H9 (cell line): Measurements from ENCODE around the gene PAK6. TPM values are rescaled to one million over a fixed set of nuclear protein-coding genes. Genes with fewer than 3 reads are reported as not detected.

Source experiments
- DNase-seq: peaks from one replicate; pipeline ENCODE4 v3.0.0-alpha.2; 2017
- H2AFZ ChIP-seq: one replicate; pipeline ENCODE4 v1.6.1; 2013; ENCODE audit warnings: mild to moderate bottlenecking, low read length, control low read depth, moderate library complexity
- H2AK5ac ChIP-seq: 2 replicates; pipeline ENCODE4 v1.6.1; 2013; ENCODE audit warnings: low read length, control low read depth, mixed read lengths; ENCODE audit not compliant: insufficient read length
- H2BK120ac ChIP-seq: one replicate; pipeline ENCODE4 v1.6.1; 2013; ENCODE audit warnings: low read depth, mild to moderate bottlenecking, low read length, control low read depth, inconsistent platforms; ENCODE audit not compliant: poor library complexity, severe bottlenecking
- H2BK12ac ChIP-seq: 2 replicates; pipeline ENCODE4 v1.6.1; 2013; ENCODE audit warnings: low read length, control low read depth, mixed read lengths, low read depth; ENCODE audit not compliant: insufficient read length
- H2BK15ac ChIP-seq: 2 replicates; pipeline ENCODE4 v1.6.1; 2013; ENCODE audit warnings: low read depth, low read length, control low read depth
- H2BK20ac ChIP-seq: one replicate; pipeline ENCODE4 v1.6.1; 2013; ENCODE audit warnings: low read depth, mild to moderate bottlenecking, low read length, control low read depth, inconsistent platforms; ENCODE audit not compliant: poor library complexity, severe bottlenecking
- H2BK5ac ChIP-seq: 2 replicates; pipeline ENCODE4 v1.6.1; 2013; ENCODE audit warnings: low read length, control low read depth, mixed read lengths; ENCODE audit not compliant: insufficient read length
- H3K14ac ChIP-seq: 2 replicates; pipeline ENCODE4 v1.6.1; 2013; ENCODE audit warnings: low read length, control low read depth; ENCODE audit not compliant: insufficient read depth
- H3K18ac ChIP-seq: 2 replicates; pipeline ENCODE4 v1.6.1; 2013; ENCODE audit warnings: low read depth, mild to moderate bottlenecking, mixed read lengths, low read length, control low read depth; ENCODE audit not compliant: insufficient read length
- H3K23ac ChIP-seq: 2 replicates; pipeline ENCODE4 v1.6.1; 2013; ENCODE audit warnings: low read length, control low read depth, mixed read lengths, low read depth; ENCODE audit not compliant: insufficient read length
- H3K23me2 ChIP-seq: 2 replicates; pipeline ENCODE4 v1.6.1; 2013; ENCODE audit warnings: low read depth, mild to moderate bottlenecking, mixed read lengths, low read length, control low read depth; ENCODE audit not compliant: insufficient read length, poor library complexity, severe bottlenecking
- H3K27ac ChIP-seq: 2 replicates; pipeline ENCODE4 v1.5.1; 2013; ENCODE audit warnings: low read length, control low read depth, mixed read lengths, low read depth; ENCODE audit not compliant: insufficient read length
- H3K27me3 ChIP-seq: 2 replicates; pipeline ENCODE4 v1.6.1; 2013; ENCODE audit warnings: low read length, control low read depth, inconsistent platforms; ENCODE audit not compliant: insufficient read depth
- H3K4ac ChIP-seq: 2 replicates; pipeline ENCODE4 v1.6.1; 2013; ENCODE audit warnings: low read depth, mild to moderate bottlenecking, control low read depth, inconsistent platforms, low read length, moderate library complexity
- H3K4me1 ChIP-seq: 2 replicates; pipeline ENCODE4 v1.6.1; 2013; ENCODE audit warnings: low read length, control low read depth, inconsistent platforms; ENCODE audit not compliant: insufficient read depth
- H3K4me2 ChIP-seq: 2 replicates; pipeline ENCODE4 v1.6.1; 2013; ENCODE audit warnings: low read length, control low read depth, mixed read lengths; ENCODE audit not compliant: insufficient read length, insufficient read depth
- H3K56ac ChIP-seq: 2 replicates; pipeline ENCODE4 v1.6.1; 2013; ENCODE audit warnings: low read depth, mild to moderate bottlenecking, mixed read lengths, low read length, control low read depth; ENCODE audit not compliant: insufficient read length
- H3K79me1 ChIP-seq: 2 replicates; pipeline ENCODE4 v1.6.1; 2013; ENCODE audit warnings: low read depth, mild to moderate bottlenecking, moderate library complexity, low read length, control low read depth, inconsistent platforms; ENCODE audit not compliant: insufficient read depth, poor library complexity, severe bottlenecking
- H3K79me2 ChIP-seq: 2 replicates; pipeline ENCODE4 v1.6.1; 2013; ENCODE audit warnings: low read length, control low read depth, inconsistent platforms; ENCODE audit not compliant: insufficient read depth
- H3K9ac ChIP-seq: 2 replicates; pipeline ENCODE4 v1.6.1; 2013; ENCODE audit warnings: low read length, control low read depth, mixed read lengths; ENCODE audit not compliant: insufficient read length; ENCODE audit errors: extremely low read depth
- H3K9me3 ChIP-seq: one replicate; pipeline ENCODE4 v1.6.1; 2013; ENCODE audit warnings: low read depth, low read length, inconsistent platforms; ENCODE audit not compliant: control insufficient read depth
- H3T11ph ChIP-seq: one replicate; pipeline ENCODE4 v1.6.1; 2013; ENCODE audit warnings: mild to moderate bottlenecking, low read length, control low read depth, inconsistent platforms
- H4K20me1 ChIP-seq: one replicate; pipeline ENCODE4 v1.6.1; 2013; ENCODE audit not compliant: control insufficient read depth, insufficient read length, insufficient read depth
- H4K5ac ChIP-seq: 2 replicates; pipeline ENCODE4 v1.6.1; 2013; ENCODE audit warnings: low read depth, mild to moderate bottlenecking, mixed read lengths, low read length, control low read depth; ENCODE audit not compliant: insufficient read length
- H4K8ac ChIP-seq: replicated peaks from 2 replicates; pipeline ENCODE4 v1.6.1; 2013; ENCODE audit warnings: low read length, control low read depth, mixed read lengths, low read depth; ENCODE audit not compliant: insufficient read length
- H4K91ac ChIP-seq: 2 replicates; pipeline ENCODE4 v1.6.1; 2013; ENCODE audit warnings: low read depth, mild to moderate bottlenecking, moderate library complexity, mixed read lengths, low read length, control low read depth; ENCODE audit not compliant: insufficient read length
- H3K27ac Mint-ChIP-seq, 3 experiments: 2 replicates in 2 of 3; 3 replicates in 1 of 3; pipeline ENCODE4 v1.8.0; 2020 to 2021; ENCODE audit warnings: mixed read lengths in 3 of 3, mild to moderate bottlenecking in 1 of 3, moderate library complexity in 1 of 3
- H3K27me3 Mint-ChIP-seq: 2 replicates; pipeline ENCODE4 v1.8.0; 2021; ENCODE audit warnings: low read depth, mild to moderate bottlenecking, moderate library complexity, mixed read lengths
- H3K36me3 Mint-ChIP-seq, 3 experiments: 2 replicates in 2 of 3; 3 replicates in 1 of 3; pipeline ENCODE4 v1.8.0; 2020 to 2021; ENCODE audit warnings: low read depth in 3 of 3, mixed read lengths in 3 of 3; ENCODE audit not compliant: insufficient read depth in 1 of 3
- H3K4me1 Mint-ChIP-seq, 2 experiments: 2 replicates each; pipeline ENCODE4 v1.8.0; 2020; ENCODE audit warnings: mixed read lengths in 2 of 2
- H3K4me3 Mint-ChIP-seq, 2 experiments: 2 replicates in 1 of 2; 3 replicates in 1 of 2; pipeline ENCODE4 v1.8.0; 2020 to 2021; ENCODE audit warnings: mild to moderate bottlenecking in 2 of 2, mixed read lengths in 2 of 2, moderate library complexity in 1 of 2
- H3K9me3 Mint-ChIP-seq, 2 experiments: 2 replicates in 1 of 2; 3 replicates in 1 of 2; pipeline ENCODE4 v1.8.0; 2020; ENCODE audit warnings: mild to moderate bottlenecking in 2 of 2, mixed read lengths in 2 of 2, moderate library complexity in 1 of 2
- WGBS: extraction: QIAGEN DNeasy Blood & Tissue Kit; methylation state at CpG from one replicate; pipeline ENCODE4 v1.1.7; 2013; ENCODE audit warnings: missing lambda C conversion rate, low lambda C conversion rate, mixed read lengths; ENCODE audit not compliant: insufficient read length; ENCODE audit errors: extremely low coverage; 5-methylcytosine and 5-hydroxymethylcytosine counted together
- total RNA-seq: library from RNA; stranded (reverse); gene quantifications from 2 replicates; pipeline ENCODE4 v1.2.1, GENCODE V29; 2021
- TF ChIP-seq, protein P1 (sequence below): fragments of 200-600 bp; sonication (generic); conservative IDR thresholded peaks from 3 replicates; pipeline ENCODE4 v1.8.0; 2021; ENCODE audit warnings: antibody characterized with exemption, mild to moderate bottlenecking

The PAK6 gene
- total RNA-seq, 1 experiment from 2014 or later, result 7.4 TPM

DNA sequence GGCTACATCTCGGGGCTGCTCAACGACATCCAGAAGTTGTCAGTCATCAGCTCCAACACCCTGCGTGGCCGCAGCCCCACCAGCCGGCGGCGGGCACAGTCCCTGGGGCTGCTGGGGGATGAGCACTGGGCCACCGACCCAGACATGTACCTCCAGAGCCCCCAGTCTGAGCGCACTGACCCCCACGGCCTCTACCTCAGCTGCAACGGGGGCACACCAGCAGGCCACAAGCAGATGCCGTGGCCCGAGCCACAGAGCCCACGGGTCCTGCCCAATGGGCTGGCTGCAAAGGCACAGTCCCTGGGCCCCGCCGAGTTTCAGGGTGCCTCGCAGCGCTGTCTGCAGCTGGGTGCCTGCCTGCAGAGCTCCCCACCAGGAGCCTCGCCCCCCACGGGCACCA is 27.0 kb downstream of the PAK6 start:
- H3K4me2 ChIP-seq, result no peak overlapping the region
- no peak overlapping the region for H4K5ac ChIP-seq
- no peak overlapping the region for H3K4ac ChIP-seq
- no peak overlapping the region for H2AK5ac ChIP-seq
- Mint-ChIP-seq H3K4me3 (no peak overlapping the region), H3K9me3 (no peaks in the 10 kb centered on the region; a peak in 1 of 5 replicates), H3K36me3 (no peaks in the 10 kb centered on the region; a peak in 2 of 7 replicates), H3K27me3 (no peaks in the 10 kb centered on the region; the same call in 1 of the 2 replicates), H3K4me1 (peaks cover 15 to 31% of the 10 kb centered on the region in 2 experiments), H3K27ac (no peak overlapping the region)
- no peak overlapping the region for H3T11ph ChIP-seq
- H2BK12ac ChIP-seq, result no peak overlapping the region
- no peak overlapping the region for H2AFZ ChIP-seq
- H2BK15ac ChIP-seq, result no peak overlapping the region
- no peak overlapping the region for H3K27ac ChIP-seq
- H2BK120ac ChIP-seq, result no peak overlapping the region
- H3K23me2 ChIP-seq, result no peaks in the 10 kb centered on the region
- TF ChIP-seq, protein P1, sequence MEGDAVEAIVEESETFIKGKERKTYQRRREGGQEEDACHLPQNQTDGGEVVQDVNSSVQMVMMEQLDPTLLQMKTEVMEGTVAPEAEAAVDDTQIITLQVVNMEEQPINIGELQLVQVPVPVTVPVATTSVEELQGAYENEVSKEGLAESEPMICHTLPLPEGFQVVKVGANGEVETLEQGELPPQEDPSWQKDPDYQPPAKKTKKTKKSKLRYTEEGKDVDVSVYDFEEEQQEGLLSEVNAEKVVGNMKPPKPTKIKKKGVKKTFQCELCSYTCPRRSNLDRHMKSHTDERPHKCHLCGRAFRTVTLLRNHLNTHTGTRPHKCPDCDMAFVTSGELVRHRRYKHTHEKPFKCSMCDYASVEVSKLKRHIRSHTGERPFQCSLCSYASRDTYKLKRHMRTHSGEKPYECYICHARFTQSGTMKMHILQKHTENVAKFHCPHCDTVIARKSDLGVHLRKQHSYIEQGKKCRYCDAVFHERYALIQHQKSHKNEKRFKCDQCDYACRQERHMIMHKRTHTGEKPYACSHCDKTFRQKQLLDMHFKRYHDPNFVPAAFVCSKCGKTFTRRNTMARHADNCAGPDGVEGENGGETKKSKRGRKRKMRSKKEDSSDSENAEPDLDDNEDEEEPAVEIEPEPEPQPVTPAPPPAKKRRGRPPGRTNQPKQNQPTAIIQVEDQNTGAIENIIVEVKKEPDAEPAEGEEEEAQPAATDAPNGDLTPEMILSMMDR, result no peak
- H3K4me1 ChIP-seq, result no peaks in the 10 kb centered on the region
- WGBS, result no CpG with 5 or more reads among the region's 20 CpGs
- H4K91ac ChIP-seq, result no peak overlapping the region
- H3K9ac ChIP-seq, result no peak overlapping the region
- no peak overlapping the region for H3K18ac ChIP-seq
- no peak overlapping the region for H3K14ac ChIP-seq
- H3K79me1 ChIP-seq, result no peaks in the 10 kb centered on the region
- no peaks in the 10 kb centered on the region for H3K9me3 ChIP-seq
- no peak overlapping the region for H3K23ac ChIP-seq
- no peaks in the 10 kb centered on the region for H3K27me3 ChIP-seq
- no peak overlapping the region for H4K8ac ChIP-seq
- H2BK5ac ChIP-seq, result no peak overlapping the region
- no peak overlapping the region for H2BK20ac ChIP-seq
- no peak for DNase-seq
- H4K20me1 ChIP-seq, result no peaks in the 10 kb centered on the region
- no peak overlapping the region for H3K56ac ChIP-seq
- H3K79me2 ChIP-seq, result no peaks in the 10 kb centered on the region
